NCI-H460 (cell line): ENCODE data around the gene WTIP. TPM values are rescaled to one million over a fixed set of nuclear protein-coding genes. Genes with fewer than 3 reads are reported as not detected.
"Not testable (repeated sequence)": the region's sequence is repeated elsewhere in the genome, so short reads cannot be mapped to it uniquely, and the experiment has no call there.

Experiments
- DNase-seq: peaks from one replicate; pipeline ENCODE4 v3.0.0-alpha.2; 2016; ENCODE audit warnings: low read depth; ENCODE audit errors: extremely low read depth
- total RNA-seq: library from RNA; depleted of rRNA; stranded (reverse); fragments of >200 nt; shearing (Covaris generic); gene quantifications from 2 replicates; pipeline ENCODE4 v1.2.3, GENCODE V29; 2014

WTIP gene
- total RNA-seq, 1 experiment from 2014 or later = 6.6 TPM

GRCh38 chr19:34475975-34476594, 5.5 kb upstream of the WTIP start:
- DNase-seq = no peak

GRCh38 chr19:34478496-34478895, 3.1 kb upstream of the WTIP start:
- DNase-seq = not testable (repeated sequence)

GRCh38 chr19:34479396-34479795, 2.2 kb upstream of the WTIP start:
- DNase-seq = no peak

- no peak for DNase-seq
These were observed 1.1 kb upstream of the WTIP start for GRCh38 chr19:34480491-34480890.

- DNase-seq = no peak
These were observed 362 bp downstream of the WTIP start for GRCh38 chr19:34481861-34482379.

- no peak for DNase-seq
These were observed 1.1 kb downstream of the WTIP start for GRCh38 chr19:34482380-34483250.

- DNase-seq = no peak
These were observed 2.8 kb downstream of the WTIP start for GRCh38 chr19:34484328-34484727.

- DNase-seq = no peak
These were observed 4.3 kb downstream of the WTIP start for GRCh38 chr19:34485831-34486230.

GRCh38 chr19:34487651-34488051, 6.1 kb downstream of the WTIP start:
- no peak for DNase-seq

GRCh38 chr19:34489175-34489574, 7.6 kb downstream of the WTIP start:
- DNase-seq = no peak

GRCh38 chr19:34490141-34490766, 8.7 kb downstream of the WTIP start:
- DNase-seq = no peak

GRCh38 chr19:34493038-34493648, 11.6 kb downstream of the WTIP start:
- DNase-seq = no peak

GRCh38 chr19:34493649-34494044, 12.1 kb downstream of the WTIP start:
- DNase-seq = no peak

- DNase-seq = no peak
These were observed 13.0 kb downstream of the WTIP start for GRCh38 chr19:34494601-34495000.

- no peak for DNase-seq
These were observed 13.9 kb downstream of the WTIP start for GRCh38 chr19:34495416-34495815.

- DNase-seq = no peak
These were observed 15.7 kb downstream of the WTIP start for GRCh38 chr19:34497112-34497805.

- no peak for DNase-seq
These were observed 17.7 kb downstream of the WTIP start for GRCh38 chr19:34499155-34499834.

- DNase-seq = no peak
These were observed 19.1 kb downstream of the WTIP start for GRCh38 chr19:34500656-34501120.
